ENCODE data around the gene PITPNC1.

Gene PITPNC1

GRCh38 chr17:67546578-67547527 lies 169.8 kb downstream of the PITPNC1 start:
- DNase-seq (ENCODE audit: low read depth, low spot score) = no peak

GRCh38 chr17:67548693-67549092 lies 171.6 kb downstream of the PITPNC1 start:
- no peak for DNase-seq (ENCODE audit: low read depth, low spot score)

GRCh38 chr17:67549820-67550219 lies 172.7 kb downstream of the PITPNC1 start:
- no peak for DNase-seq (ENCODE audit: low read depth, low spot score)

GRCh38 chr17:67554634-67555033 lies 177.6 kb downstream of the PITPNC1 start:
- DNase-seq (ENCODE audit: low read depth, low spot score) = no peak

GRCh38 chr17:67555855-67556254 lies 178.8 kb downstream of the PITPNC1 start:
- DNase-seq (ENCODE audit: low read depth, low spot score) = no peak

- no peak for DNase-seq (ENCODE audit: low read depth, low spot score)
Observed at GRCh38 chr17:67557052-67557845, 180.2 kb downstream of the PITPNC1 start.

- DNase-seq (ENCODE audit: low read depth, low spot score) = no peak
Observed at GRCh38 chr17:67557921-67558320, 180.8 kb downstream of the PITPNC1 start.

- DNase-seq (ENCODE audit: low read depth, low spot score) = no peak
Observed at GRCh38 chr17:67558740-67559380, 181.8 kb downstream of the PITPNC1 start.

GRCh38 chr17:67559381-67559966 lies 182.4 kb downstream of the PITPNC1 start:
- DNase-seq (ENCODE audit: low read depth, low spot score) = no peak

- DNase-seq (ENCODE audit: low read depth, low spot score) = no peak
Observed at GRCh38 chr17:67562005-67562404, 184.9 kb downstream of the PITPNC1 start.

GRCh38 chr17:67563692-67564228 lies 186.7 kb downstream of the PITPNC1 start:
- DNase-seq (ENCODE audit: low read depth, low spot score) = no peak

GRCh38 chr17:67565068-67565467 lies 188.0 kb downstream of the PITPNC1 start:
- no peak for DNase-seq (ENCODE audit: low read depth, low spot score)

GRCh38 chr17:67566656-67567055 lies 189.6 kb downstream of the PITPNC1 start:
- DNase-seq (ENCODE audit: low read depth, low spot score) = no peak

GRCh38 chr17:67569015-67569451 lies 192.0 kb downstream of the PITPNC1 start:
- no peak for DNase-seq (ENCODE audit: low read depth, low spot score)

- DNase-seq (ENCODE audit: low read depth, low spot score) = no peak
Observed at GRCh38 chr17:67569873-67570272, 192.8 kb downstream of the PITPNC1 start.

GRCh38 chr17:67570797-67571196 lies 193.7 kb downstream of the PITPNC1 start:
- no peak for DNase-seq (ENCODE audit: low read depth, low spot score)

GRCh38 chr17:67571478-67571877 lies 194.4 kb downstream of the PITPNC1 start:
- DNase-seq (ENCODE audit: low read depth, low spot score) = no peak

GRCh38 chr17:67573987-67574657 lies 197.0 kb downstream of the PITPNC1 start:
- no peak for DNase-seq (ENCODE audit: low read depth, low spot score)

GRCh38 chr17:67574658-67575293 lies 197.7 kb downstream of the PITPNC1 start:
- no peak for DNase-seq (ENCODE audit: low read depth, low spot score)

- no peak for DNase-seq (ENCODE audit: low read depth, low spot score)
Observed at GRCh38 chr17:67575325-67575724, 198.2 kb downstream of the PITPNC1 start.
